ENCODE results near the gene ARID5B. TPM values are rescaled to one million over a fixed set of nuclear protein-coding genes. Genes with fewer than 3 reads are reported as not detected.

The ARID5B gene
- total RNA-seq, 4 donors from 2014 or later: 10.5 to 167 (median 29.4) TPM

DNA sequence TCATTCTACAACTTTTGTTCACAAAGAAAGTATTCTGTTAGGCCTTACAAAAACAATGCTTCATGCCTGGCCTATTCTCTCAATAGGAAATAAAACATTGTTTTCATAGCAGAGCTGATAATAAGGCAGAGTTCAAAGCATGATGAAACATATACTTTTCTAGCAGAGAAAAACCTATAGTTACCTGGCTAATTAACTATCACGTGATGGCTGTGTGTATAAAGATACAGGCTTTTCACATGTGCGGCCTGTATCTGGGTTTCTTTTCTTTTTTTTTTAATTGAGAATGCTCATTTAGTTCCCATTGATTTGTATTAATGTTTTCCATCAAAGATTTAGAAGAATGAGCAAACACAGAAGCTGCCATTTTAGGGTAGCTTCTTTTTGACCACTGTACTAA, 51.7 kb downstream of the ARID5B start:
- H3K27me3 ChIP-seq: no peaks in the 10 kb centered on the region
- DNase-seq: no peak
- peaks cover 0 to 14% (median 0%) of the 10 kb centered on the region in 4 donors for H3K4me1 ChIP-seq
- no peak for TF ChIP-seq POLR2A (IDR thresholded peaks at IDR 0.05)
- TF ChIP-seq, protein P1, sequence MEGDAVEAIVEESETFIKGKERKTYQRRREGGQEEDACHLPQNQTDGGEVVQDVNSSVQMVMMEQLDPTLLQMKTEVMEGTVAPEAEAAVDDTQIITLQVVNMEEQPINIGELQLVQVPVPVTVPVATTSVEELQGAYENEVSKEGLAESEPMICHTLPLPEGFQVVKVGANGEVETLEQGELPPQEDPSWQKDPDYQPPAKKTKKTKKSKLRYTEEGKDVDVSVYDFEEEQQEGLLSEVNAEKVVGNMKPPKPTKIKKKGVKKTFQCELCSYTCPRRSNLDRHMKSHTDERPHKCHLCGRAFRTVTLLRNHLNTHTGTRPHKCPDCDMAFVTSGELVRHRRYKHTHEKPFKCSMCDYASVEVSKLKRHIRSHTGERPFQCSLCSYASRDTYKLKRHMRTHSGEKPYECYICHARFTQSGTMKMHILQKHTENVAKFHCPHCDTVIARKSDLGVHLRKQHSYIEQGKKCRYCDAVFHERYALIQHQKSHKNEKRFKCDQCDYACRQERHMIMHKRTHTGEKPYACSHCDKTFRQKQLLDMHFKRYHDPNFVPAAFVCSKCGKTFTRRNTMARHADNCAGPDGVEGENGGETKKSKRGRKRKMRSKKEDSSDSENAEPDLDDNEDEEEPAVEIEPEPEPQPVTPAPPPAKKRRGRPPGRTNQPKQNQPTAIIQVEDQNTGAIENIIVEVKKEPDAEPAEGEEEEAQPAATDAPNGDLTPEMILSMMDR (IDR thresholded peaks at IDR 0.05): no peak
- no peaks in the 10 kb centered on the region for H3K36me3 ChIP-seq
- no peaks in the 10 kb centered on the region for H3K9me3 ChIP-seq
- H3K27ac ChIP-seq: no peak overlapping the region
- H3K4me3 ChIP-seq: no peak overlapping the region

DNA sequence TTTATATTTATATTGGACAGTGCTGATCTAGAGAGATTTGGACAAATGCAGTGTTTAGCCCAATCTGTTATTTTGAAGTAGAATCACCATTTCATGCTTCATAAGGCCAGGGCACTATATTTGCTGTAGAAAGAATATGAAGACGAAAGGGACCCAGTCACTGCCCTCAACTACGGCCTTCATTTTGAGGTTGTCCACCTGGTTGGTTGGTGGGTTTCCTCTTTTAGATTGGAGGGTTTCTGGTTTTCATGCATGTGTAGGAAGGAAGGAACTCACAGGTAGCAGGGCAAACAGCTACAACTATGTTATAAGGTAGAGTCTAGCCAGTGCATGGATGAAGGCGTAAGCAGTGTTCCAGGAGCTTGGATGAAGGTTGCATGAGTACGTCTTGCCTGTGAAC, 56.3 kb downstream of the ARID5B start:
- H3K4me1 ChIP-seq: peaks cover 0 to 17% (median 0%) of the 10 kb centered on the region in 4 donors
- no peaks in the 10 kb centered on the region for H3K9me3 ChIP-seq
- DNase-seq: no peak
- no peaks in the 10 kb centered on the region for H3K27me3 ChIP-seq
- no peak overlapping the region for H3K4me3 ChIP-seq
- TF ChIP-seq POLR2A (IDR thresholded peaks at IDR 0.05): no peak
- TF ChIP-seq, protein P1 (IDR thresholded peaks at IDR 0.05): no peak
- no peaks in the 10 kb centered on the region for H3K36me3 ChIP-seq
- peak overlapping the region in 1 of 4 donors; percentile 40 for H3K27ac ChIP-seq

DNA sequence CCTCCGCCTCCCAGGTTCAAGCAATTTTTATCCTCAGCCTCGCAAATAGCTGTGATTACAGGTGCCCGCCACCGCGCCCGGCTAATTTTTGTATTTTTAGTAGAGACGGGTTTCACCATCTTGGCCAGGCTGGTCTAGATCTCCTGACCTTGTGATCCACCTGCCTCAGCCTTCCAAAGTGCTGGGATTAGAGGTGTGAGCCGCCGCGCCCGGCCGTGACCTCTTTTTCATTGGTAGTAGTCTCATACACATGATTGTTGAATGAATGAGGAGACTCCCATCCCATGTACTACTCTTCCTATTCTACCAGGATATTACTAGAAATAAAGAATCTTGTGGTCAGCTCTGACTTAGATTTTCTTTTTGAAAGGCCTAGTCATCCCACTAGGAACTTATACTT, 56.8 kb downstream of the ARID5B start:
- Histone ChIP-seq H3K27me3 (no peaks in the 10 kb centered on the region), H3K9me3 (no peaks in the 10 kb centered on the region), H3K4me3 (no peak overlapping the region), H3K4me1 (peaks cover 0 to 17% (median 0%) of the 10 kb centered on the region in 4 donors), H3K27ac (peak overlapping the region in 1 of 4 donors; percentile 40), H3K36me3 (no peaks in the 10 kb centered on the region)
- TF ChIP-seq, protein P1 (IDR thresholded peaks at IDR 0.05): no peak
- no peak for DNase-seq

DNA sequence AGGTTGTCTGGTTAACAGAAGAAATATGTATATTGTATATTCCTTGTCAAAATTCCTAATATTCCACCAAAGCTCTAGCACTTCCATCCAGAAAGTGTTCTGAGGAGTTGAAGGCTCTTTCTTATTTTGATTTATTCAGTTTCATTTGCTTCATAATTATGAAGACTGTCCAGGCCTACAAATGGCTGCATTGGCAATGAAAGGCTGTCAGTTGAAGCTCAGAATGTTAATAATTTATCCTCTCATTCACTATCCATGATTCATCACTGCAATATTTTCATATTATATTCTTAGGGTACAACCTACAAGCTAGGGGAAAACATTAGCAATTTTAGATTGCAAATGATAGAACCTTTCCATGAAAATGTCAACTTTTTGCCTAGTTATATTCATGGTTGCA, 57.3 kb downstream of the ARID5B start:
- Histone ChIP-seq H3K36me3 (no peaks in the 10 kb centered on the region), H3K4me1 (peaks cover 0 to 21% (median 2%) of the 10 kb centered on the region in 4 donors), H3K9me3 (no peaks in the 10 kb centered on the region), H3K27ac (peak overlapping the region in 1 of 4 donors; percentile 64), H3K4me3 (no peak overlapping the region), H3K27me3 (no peaks in the 10 kb centered on the region)
- no peak for TF ChIP-seq POLR2A (IDR thresholded peaks at IDR 0.05)
- TF ChIP-seq, protein P1 (IDR thresholded peaks at IDR 0.05): no peak
- DNase-seq: no peak

DNA sequence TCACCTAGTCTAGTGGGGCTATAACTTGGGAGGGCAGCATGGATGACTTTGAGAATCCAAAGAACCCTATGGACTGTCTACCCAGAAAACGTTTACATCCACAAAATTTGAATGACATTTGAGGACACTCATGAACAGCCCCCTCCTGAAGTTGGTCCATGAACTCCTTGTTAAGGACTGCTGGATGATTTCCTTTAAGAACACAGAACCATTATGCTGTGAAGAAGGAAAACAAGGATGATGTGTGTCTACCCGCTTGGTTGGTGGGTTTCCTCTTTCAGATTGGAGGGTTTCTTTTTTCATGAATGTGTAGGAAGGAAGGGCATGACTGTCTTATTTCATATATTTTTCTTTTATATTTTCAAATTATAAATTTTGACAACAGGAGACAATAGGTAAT, 58.3 kb downstream of the ARID5B start:
- Histone ChIP-seq H3K27ac (peak overlapping the region in 1 of 4 donors; percentile 64), H3K27me3 (no peaks in the 10 kb centered on the region), H3K4me1 (peaks cover 3 to 31% (median 8%) of the 10 kb centered on the region in 4 donors), H3K36me3 (no peaks in the 10 kb centered on the region), H3K9me3 (no peaks in the 10 kb centered on the region), H3K4me3 (no peak overlapping the region)
- no peak for DNase-seq
- TF ChIP-seq, protein P1 (IDR thresholded peaks at IDR 0.05): no peak
- no peak for TF ChIP-seq POLR2A (IDR thresholded peaks at IDR 0.05)

Measured in Peyer's patch (tissue), 4 donors.